Measurements from ENCODE around the gene OLA1.

GRCh38 chr2:174180726-174181236 lies 67.6 kb downstream of the OLA1 start:
- TF ChIP-seq, protein P1, sequence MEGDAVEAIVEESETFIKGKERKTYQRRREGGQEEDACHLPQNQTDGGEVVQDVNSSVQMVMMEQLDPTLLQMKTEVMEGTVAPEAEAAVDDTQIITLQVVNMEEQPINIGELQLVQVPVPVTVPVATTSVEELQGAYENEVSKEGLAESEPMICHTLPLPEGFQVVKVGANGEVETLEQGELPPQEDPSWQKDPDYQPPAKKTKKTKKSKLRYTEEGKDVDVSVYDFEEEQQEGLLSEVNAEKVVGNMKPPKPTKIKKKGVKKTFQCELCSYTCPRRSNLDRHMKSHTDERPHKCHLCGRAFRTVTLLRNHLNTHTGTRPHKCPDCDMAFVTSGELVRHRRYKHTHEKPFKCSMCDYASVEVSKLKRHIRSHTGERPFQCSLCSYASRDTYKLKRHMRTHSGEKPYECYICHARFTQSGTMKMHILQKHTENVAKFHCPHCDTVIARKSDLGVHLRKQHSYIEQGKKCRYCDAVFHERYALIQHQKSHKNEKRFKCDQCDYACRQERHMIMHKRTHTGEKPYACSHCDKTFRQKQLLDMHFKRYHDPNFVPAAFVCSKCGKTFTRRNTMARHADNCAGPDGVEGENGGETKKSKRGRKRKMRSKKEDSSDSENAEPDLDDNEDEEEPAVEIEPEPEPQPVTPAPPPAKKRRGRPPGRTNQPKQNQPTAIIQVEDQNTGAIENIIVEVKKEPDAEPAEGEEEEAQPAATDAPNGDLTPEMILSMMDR (CRISPR knock-in tag; IDR thresholded peaks at IDR 0.05), result no peak
- TF ChIP-seq ELF3 (CRISPR knock-in tag; IDR thresholded peaks at IDR 0.05), result no peak
- TF ChIP-seq, protein P2, sequence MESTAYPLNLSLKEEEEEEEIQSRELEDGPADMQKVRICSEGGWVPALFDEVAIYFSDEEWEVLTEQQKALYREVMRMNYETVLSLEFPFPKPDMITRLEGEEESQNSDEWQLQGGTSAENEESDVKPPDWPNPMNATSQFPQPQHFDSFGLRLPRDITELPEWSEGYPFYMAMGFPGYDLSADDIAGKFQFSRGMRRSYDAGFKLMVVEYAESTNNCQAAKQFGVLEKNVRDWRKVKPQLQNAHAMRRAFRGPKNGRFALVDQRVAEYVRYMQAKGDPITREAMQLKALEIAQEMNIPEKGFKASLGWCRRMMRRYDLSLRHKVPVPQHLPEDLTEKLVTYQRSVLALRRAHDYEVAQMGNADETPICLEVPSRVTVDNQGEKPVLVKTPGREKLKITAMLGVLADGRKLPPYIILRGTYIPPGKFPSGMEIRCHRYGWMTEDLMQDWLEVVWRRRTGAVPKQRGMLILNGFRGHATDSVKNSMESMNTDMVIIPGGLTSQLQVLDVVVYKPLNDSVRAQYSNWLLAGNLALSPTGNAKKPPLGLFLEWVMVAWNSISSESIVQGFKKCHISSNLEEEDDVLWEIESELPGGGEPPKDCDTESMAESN (CRISPR knock-in tag; conservative IDR thresholded peaks at IDR 0.05), result no peak
- no peak for TF ChIP-seq RAD21 (CRISPR knock-in tag; IDR thresholded peaks at IDR 0.05)
- no peak for TF ChIP-seq NCOR1 (IDR thresholded peaks at IDR 0.05; ENCODE audit: borderline replicate concordance, low read length)
- no peak for TF ChIP-seq TBL1XR1 (IDR thresholded peaks at IDR 0.05; ENCODE audit: borderline replicate concordance, low read length, partially characterized antibody)
- TF ChIP-seq ATF5 (CRISPR knock-in tag; IDR thresholded peaks at IDR 0.05; ENCODE audit: low read depth), result no peak
- TF ChIP-seq FOSL1 (CRISPR knock-in tag; IDR thresholded peaks at IDR 0.05; ENCODE audit: borderline replicate concordance), result no peak

All from HepG2 (cell line).